Measurements from ENCODE around the gene SMIM35. TPM values are rescaled to one million over a fixed set of nuclear protein-coding genes. Genes with fewer than 3 reads are reported as not detected.
"Not testable (repeated sequence)": the region's sequence is repeated elsewhere in the genome, so short reads cannot be mapped to it uniquely, and the experiment has no call there.

SMIM35 gene
- total RNA-seq, 2 donors from 2014 or later = not detected

GRCh38 chr11:118084656-118085055 lies 2.1 kb downstream of the SMIM35 start:
- intact Hi-C loops (cut with DNase I) = no loop called here
- ATAC-seq = no peak

GRCh38 chr11:118084247-118084646 lies 2.5 kb downstream of the SMIM35 start:
- DNase-seq = no peak
- peak; percentile 49 to 72 for ATAC-seq

More at GRCh38 chr11:118084656-118085055, 2.1 kb downstream of the SMIM35 start:
- no peak for DNase-seq

GRCh38 chr11:118082880-118083552 lies 3.7 kb downstream of the SMIM35 start:
- intact Hi-C loops (cut with DNase I) = no loop called here
- ATAC-seq (no peak), DNase-seq (no peak)

More at GRCh38 chr11:118084247-118084646, 2.5 kb downstream of the SMIM35 start:
- intact Hi-C loops (cut with DNase I) = no loop called here

- DNase-seq = no peak
- intact Hi-C loops (cut with DNase I) = no loop called here
- ATAC-seq = no peak
Measured at GRCh38 chr11:118081241-118081958, 5.4 kb downstream of the SMIM35 start.

- intact Hi-C loops (cut with DNase I) = no loop called here
- DNase-seq = no peak
- no peak for ATAC-seq
Measured at GRCh38 chr11:118080296-118080695, 6.5 kb downstream of the SMIM35 start.

GRCh38 chr11:118079491-118079890 lies 7.3 kb downstream of the SMIM35 start:
- DNase-seq = no peak
- no peak for ATAC-seq
- intact Hi-C loops (cut with DNase I) = no loop called here

- intact Hi-C loops (cut with DNase I) = no loop called here
- DNase-seq (no peak), ATAC-seq (no peak)
Measured at GRCh38 chr11:118078911-118079411, 7.8 kb downstream of the SMIM35 start.

- ATAC-seq (no peak), DNase-seq (no peak)
- intact Hi-C loops (cut with DNase I) = no loop called here
Measured at GRCh38 chr11:118076754-118077281, 9.9 kb downstream of the SMIM35 start, which contains the start of gene TMPRSS4. TSS of gene TMPRSS4 (plus strand) at chr11:118077078. CDS start at chr11:118077303, 225 bp downstream.

- ATAC-seq (no peak), DNase-seq (no peak)
- intact Hi-C loops (cut with DNase I) = no loop called here
Measured at GRCh38 chr11:118074785-118075184, 12.0 kb downstream of the SMIM35 start.

- intact Hi-C loops (cut with DNase I) = no loop called here
- ATAC-seq = no peak
- no peak for DNase-seq
Measured at GRCh38 chr11:118074091-118074685, 12.6 kb downstream of the SMIM35 start.

- ATAC-seq (no peak), DNase-seq (no peak)
- intact Hi-C loops (cut with DNase I) = no loop called here
Measured at GRCh38 chr11:118073554-118073953, 13.2 kb downstream of the SMIM35 start.

GRCh38 chr11:118071416-118072030 lies 15.2 kb downstream of the SMIM35 start:
- intact Hi-C loops (cut with DNase I) = no loop called here
- ATAC-seq (no peak), DNase-seq (no peak)

GRCh38 chr11:118068945-118069612 lies 17.7 kb downstream of the SMIM35 start:
- intact Hi-C loops (cut with DNase I) = no loop called here
- DNase-seq (no peak), ATAC-seq (no peak)

- intact Hi-C loops (cut with DNase I) = no loop called here
- no peak for ATAC-seq
- DNase-seq = no peak
Measured at GRCh38 chr11:118068206-118068944, 18.4 kb downstream of the SMIM35 start.

- DNase-seq (no peak), ATAC-seq (no peak)
- intact Hi-C loops (cut with DNase I) = no loop called here
Measured at GRCh38 chr11:118067006-118067405, 19.8 kb downstream of the SMIM35 start.

- ATAC-seq (no peak), DNase-seq (no peak)
- intact Hi-C loops (cut with DNase I) = no loop called here
Measured at GRCh38 chr11:118065384-118065783, 21.4 kb downstream of the SMIM35 start.

- intact Hi-C loops (cut with DNase I) = no loop called here
- DNase-seq = no peak
Measured at GRCh38 chr11:118064956-118065355, 21.8 kb downstream of the SMIM35 start.

GRCh38 chr11:118062631-118063030 lies 24.1 kb downstream of the SMIM35 start:
- ATAC-seq; intact Hi-C loops (cut with DNase I); DNase-seq: not testable (repeated sequence)

More at GRCh38 chr11:118064956-118065355, 21.8 kb downstream of the SMIM35 start:
- ATAC-seq = no peak
